GM19035 (cell line): ENCODE results near the gene LAMA2.

Source experiments
- ATAC-seq: cut with Tn5 transposase; IDR thresholded peaks from one replicate; pipeline ENCODE4 v1.9.1; 2021; ENCODE audit not compliant: unreplicated experiment

The LAMA2 gene

DNA sequence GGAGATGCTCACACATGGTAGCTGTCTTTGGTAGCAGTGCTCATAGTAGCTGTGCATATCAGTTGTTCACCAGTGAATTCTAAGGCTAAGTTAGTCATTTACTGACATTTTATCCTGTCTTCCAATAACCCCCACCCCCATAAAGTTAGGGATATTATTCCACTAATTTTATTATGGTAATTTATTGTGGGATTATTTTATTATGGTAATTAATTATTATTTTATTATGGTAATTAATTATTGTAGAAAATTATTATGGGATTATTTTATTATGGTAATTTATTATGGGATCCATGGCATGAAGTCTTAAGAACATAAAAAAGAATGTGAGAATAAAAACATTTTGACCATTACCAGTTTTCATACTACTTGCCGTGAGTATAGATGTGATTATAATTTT is 406.5 kb downstream of the LAMA2 start:
- no peak for ATAC-seq

DNA sequence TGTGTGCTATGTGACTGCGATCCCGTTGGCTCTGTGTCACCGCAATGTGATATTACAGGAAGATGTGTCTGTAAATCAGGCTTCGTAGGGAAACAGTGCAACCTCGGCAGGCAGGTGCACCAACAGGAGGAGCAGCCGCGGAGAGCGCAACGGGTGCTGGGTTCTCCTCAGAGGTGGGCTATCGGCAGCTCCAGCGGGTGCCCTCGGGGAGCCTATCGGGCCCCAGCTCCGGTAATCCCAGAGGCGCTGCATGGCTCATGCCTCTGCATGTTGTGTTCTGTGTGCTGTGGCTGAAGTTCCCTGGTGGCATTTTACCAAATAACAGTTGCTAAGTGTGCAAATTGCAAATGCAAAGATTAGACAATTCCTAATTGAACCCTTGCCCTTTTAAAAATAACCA is 409.9 kb downstream of the LAMA2 start:
- ATAC-seq, result no peak

DNA sequence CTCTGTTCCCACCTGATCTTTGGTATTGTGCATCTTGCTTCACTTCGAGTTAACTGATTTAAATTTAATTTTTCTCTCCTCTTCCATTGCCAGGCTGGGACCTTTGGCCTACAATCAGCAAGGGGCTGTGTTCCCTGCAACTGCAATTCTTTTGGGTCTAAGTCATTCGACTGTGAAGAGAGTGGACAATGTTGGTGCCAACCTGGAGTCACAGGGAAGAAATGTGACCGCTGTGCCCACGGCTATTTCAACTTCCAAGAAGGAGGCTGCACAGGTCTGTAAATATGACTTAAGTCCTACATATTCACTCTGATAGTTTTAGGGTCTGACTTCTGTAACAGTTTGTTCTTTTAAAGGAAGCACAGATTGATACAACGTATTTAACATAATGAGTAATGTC is 414.7 kb downstream of the LAMA2 start:
- ATAC-seq, result no peak

DNA sequence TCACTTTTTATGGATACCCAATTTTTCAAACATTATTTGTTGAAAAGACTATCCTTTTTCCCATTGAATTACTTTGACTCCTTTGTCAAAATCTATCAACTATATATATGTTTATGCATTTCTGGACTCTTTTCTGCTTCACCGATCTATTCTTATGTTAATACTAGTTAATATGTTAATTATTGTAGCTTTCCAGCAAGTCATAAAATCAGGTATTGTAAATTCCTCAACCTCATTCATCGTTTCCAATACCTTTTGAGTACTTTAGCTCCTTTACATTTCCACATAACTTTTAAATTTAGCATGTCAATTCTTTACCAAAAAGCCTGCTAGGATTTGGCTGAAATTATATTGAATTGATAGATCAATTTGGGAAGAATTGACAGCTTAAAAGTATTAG is 419.7 kb downstream of the LAMA2 start:
- no peak for ATAC-seq

DNA sequence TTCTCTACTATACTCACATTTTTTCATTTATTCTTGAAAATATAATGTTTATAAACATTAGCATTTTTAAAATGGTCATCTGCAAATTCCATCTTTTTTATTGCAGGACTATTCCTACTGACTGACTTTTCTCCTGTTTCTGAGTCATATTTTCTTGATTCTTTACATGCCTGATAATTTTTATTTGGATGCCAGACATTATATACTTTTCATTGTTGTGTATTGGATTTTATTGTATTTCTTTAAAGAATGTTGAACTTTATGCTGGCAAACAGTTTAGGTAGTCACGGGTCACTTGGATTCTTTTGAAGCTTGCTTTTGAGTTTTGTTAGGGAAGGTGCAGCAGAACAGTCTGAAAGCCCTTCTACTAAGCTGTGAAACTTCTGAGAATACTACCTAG is 423.9 kb downstream of the LAMA2 start:
- ATAC-seq, result no peak

DNA sequence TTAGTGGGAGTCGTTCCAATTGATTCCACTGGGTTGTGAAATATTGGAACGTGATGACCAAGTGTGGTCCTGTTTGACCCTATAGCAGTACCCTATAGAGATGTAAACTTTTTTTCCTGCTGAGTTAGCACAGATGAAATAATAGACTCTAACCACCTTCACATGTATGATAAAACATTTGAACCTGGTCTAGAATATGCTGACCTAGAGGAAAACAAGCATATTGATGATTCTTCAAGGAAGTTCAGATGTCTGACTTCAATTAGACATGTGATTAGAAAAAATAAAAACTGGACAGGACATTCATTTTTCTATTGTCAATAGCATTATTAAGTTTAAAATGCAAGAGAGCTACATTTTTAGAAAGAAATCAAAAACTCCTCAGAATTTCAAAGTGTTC is 424.9 kb downstream of the LAMA2 start:
- ATAC-seq, result no peak

DNA sequence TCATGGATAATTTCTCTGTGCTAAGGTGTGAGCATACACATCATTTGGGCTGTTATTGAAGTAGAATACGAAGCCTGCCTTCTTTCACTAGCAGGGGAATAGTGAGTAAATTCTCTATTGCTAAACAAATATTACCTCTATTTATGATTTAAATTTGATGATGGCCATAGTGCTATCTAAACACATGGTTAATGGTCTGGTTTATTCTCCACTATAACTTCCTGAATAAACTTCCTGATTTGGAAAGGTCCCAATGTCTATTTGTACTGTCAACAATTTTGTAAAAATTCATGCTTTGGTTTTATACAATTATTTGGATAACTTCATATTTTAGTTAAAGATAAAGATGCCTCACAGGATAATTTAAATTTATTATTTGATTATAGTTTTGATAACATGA is 426.2 kb downstream of the LAMA2 start:
- ATAC-seq, result no peak

DNA sequence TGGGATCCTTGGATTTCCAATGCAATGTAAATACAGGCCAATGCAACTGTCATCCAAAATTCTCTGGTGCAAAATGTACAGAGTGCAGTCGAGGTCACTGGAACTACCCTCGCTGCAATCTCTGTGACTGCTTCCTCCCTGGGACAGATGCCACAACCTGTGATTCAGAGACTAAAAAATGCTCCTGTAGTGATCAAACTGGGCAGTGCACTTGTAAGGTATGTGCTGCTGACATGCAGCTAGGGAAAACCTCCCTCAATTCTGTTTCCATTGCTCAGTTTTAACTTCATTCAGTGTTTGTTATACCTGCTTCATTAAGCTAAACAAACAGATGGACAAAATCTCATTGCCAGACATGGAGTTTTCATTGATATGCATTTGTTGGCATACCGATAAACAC is 429.9 kb downstream of the LAMA2 start:
- ATAC-seq, result no peak

DNA sequence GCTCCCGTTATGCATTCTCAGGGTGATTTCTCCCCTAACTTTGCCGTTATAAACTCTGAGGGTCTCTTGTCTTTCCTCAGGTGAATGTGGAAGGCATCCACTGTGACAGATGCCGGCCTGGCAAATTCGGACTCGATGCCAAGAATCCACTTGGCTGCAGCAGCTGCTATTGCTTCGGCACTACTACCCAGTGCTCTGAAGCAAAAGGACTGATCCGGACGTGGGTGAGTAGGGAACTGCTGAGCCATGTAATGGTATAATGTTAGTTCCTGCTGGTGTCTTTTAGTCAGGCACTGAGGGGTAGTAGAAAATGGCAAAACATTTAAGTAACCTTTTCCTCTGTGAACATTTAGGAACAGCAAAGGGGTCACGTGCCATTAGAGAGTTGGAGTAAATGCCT is 431.6 kb downstream of the LAMA2 start:
- no peak for ATAC-seq

DNA sequence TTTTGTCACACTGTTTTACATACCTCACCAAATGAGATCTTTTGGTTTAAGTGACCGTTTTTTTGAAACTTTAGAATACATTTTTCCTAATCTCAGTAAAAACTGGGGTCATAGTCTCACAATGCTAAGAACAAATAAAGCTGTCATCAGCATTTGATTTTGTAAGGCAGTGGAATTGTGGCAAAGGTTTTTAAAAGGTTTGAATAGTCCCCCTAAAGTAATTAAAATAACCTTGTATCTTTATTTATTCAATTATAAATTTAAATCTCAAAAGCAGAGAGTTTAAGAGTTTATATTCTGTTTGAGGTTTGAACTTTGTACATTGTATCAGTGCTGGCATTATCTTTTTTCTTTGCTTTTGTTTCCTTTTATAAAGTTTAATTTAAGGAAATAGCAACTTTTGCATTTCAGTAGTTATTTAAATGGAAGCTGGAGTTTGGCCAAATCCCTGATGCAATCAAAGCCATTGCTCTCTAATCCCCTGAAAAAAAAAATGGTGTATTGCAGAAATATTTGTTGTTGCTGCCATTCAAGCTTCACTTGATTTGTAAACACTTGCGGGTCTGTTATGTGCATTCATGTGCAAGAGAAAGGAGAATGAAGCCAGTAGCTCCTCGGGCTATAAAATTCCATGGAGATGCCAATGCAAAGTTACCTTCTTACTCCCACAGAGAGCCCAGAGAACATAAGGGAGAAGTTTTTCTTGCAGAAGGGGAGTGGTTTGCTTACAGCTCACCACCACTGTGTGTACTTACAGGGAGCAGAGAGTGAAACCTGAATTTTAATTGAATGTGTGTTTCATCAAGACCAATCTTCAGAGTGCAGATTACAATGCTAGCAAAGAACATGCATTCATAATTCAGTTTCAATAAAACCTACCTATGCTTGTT is 435.2 kb downstream of the LAMA2 start:
- no peak for ATAC-seq

DNA sequence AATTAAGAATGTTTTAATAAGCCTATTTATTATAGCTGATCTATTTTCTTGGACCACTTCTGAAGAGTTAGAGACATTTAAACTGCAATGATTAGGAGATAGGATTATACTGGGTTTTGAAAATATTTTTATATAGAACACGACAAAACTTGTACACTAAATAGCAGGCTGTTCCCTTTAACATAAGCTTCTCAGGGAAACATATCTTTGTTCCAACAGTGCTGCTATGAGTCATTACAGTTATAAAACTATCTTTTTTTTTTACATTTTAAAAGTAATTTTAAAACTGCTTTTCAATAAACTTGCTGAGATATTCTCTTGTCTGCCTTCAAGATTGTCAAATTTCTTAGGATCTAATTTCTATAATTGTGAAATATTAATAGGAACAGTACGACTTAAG is 438.0 kb downstream of the LAMA2 start:
- no peak for ATAC-seq

DNA sequence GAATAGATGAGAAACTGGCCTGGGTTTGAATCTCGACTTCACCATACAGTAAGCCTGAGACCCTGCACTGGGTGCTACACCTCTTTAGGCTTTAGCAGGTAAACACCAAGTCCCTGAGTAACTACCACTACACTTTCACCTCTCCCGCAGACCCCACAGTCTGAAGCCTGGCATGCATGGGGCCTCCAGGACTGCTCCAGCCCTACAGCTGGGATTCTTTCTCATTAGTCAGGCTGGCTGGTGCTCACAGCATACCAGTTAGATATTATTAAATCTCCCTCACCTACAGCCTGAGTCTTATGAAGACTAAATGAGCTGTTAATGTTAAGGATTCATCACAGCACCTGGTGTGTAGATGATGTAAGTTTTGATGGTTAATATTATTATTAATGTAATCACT is 438.4 kb downstream of the LAMA2 start:
- no peak for ATAC-seq

DNA sequence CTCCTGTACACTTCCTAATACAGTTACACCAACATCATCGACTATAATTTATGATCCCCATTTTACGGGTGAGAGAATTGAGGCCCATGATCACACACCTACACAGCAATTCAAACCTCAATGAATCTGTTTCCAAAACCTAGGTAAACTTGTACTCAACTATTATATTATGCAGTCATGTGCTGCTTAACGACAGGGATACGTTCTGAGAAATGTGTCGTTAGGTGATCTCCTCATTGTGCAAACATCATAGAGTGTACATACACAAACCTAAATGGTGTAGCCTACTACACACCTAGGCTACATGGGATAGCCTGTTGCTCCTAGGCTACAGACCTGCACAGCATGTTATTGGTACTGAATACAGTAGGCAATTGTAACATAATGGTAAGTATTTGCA is 441.4 kb downstream of the LAMA2 start:
- ATAC-seq, result no peak

DNA sequence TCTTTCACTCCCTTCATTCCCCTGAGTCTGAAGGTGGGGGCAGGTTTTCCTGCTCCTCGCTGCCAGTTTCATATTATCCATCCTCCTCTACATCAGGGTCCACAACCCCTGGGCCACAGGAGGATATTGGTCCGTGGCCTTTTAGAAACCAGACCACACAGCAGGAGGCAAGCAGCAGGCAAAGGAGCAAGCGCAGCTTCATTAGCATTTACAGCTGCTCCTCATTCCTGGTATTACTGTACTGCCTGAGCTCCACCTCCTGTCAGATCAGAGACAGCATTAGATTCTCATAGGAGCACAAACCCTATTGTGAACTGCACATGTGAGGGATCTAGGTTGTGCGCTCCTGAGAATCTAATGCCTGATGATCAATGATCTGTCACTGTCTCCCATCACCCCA is 446.7 kb downstream of the LAMA2 start:
- no peak for ATAC-seq

DNA sequence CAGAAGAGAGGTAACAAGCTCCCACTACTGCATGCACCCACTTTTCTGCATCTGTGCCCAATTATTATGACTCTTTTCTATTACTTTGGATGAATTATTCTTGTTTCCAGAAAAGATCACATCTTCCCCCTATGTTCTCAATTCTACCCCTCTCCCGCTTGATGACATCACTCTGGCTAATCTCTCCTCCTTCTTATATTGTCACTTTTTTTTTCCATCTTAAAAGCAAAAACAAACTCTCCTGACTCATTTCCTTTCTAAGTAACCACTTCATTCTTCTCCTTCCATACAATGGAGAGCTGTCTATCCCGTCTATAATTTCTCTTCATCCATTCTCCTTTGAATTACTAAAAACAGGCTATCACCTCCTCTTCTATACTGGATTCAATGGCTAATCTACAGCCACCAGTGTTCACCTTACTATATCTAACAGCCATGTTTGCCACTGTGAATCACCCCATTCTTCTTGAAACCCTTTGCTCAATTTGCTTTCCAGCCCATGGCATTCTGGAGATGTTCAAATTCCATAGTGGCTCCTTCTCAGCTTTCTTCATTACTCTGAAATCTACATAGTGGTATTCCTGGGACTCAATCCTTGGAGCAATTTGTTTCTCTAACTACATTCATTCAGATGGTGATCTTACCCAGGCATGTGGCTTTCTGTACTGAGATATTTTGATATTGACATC is 448.7 kb downstream of the LAMA2 start:
- no peak for ATAC-seq

DNA sequence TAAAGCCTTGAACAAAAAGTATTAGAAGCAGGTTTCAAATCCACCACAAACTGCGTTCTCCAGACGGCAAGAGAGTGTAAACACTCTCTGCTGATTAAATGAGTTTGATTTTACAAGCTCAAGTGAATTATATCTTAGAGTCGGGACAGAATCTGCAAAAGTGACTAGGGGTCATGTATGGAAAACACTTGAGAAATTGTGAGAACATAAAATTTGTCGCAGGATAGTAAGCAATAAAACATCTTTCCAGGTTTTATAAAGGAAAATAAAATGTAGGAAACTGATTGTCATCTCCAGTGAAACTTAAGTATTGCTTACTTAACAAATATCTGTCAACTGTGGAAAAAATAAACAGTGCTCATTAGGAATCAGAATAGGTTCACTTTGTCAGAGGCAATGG is 452.9 kb downstream of the LAMA2 start:
- ATAC-seq, result no peak

DNA sequence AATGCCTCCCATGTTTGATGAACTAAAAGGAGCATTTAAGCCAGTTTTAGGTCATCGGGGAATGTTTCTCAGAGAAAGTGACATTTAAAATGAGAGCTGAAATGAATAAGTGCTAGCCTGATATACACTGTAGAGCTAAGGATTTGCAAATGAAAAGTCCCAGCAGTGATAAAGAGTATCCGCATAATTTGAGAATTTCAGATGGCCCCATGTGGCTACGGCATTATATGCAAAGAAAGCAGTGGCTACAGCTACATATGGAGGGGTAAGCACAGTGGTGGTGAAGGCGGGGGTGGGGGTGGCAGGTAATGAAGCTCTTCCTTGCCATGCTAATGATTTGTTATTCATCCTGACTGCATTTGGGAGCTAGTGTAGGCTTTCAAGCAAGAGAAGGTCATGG is 455.7 kb downstream of the LAMA2 start:
- ATAC-seq, result no peak

DNA sequence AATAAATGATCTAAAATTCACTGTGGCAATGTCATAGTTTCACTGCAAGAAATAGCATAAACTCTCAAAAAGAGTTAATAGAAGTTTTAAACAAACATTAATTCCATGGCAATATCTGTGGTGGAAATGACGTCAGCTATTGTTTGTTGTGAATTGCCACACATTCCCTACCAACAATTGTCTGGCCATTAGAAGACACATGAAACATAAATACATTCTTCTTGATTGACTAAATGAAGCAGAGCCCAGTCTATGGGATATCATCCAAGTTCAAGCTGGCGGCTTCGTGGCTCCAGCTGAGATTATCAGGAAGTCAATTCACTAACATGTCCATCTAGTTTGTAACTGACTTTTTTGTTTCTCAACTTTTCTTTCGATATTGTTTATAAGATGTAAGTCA is 458.0 kb downstream of the LAMA2 start:
- no peak for ATAC-seq

DNA sequence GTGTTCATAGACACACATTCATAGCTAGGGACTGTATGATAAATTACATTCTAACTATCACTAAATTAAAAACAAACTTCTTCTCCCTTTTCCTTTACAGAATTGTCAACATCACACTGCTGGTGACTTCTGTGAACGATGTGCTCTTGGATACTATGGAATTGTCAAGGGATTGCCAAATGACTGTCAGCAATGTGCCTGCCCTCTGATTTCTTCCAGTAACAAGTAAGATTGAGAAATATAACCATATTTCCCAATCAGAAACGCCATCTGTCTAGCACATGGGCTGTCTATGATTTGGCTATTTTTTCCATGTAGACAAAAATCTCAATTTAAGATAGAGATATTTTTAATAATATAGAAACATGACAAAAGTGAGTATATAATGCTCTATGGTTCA is 459.3 kb downstream of the LAMA2 start:
- no peak for ATAC-seq

DNA sequence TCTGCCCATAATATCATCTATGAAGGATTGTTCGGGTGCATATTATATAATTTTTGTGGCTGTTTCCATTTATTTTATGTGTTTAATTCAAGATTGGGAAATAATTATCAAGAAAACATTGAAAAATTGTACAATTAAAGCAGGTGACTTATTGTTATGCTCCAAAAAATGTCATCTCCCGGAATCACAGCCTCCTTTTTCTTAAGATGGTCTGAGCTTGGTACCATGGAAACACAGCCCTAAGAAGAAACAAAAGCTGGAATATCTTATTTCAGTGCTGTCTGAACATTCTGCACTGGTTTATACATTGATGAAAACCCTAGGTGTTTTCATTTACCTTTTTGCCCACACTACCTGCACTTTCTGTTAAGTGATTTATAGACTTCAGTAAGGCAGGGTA is 459.9 kb downstream of the LAMA2 start:
- no peak for ATAC-seq

DNA sequence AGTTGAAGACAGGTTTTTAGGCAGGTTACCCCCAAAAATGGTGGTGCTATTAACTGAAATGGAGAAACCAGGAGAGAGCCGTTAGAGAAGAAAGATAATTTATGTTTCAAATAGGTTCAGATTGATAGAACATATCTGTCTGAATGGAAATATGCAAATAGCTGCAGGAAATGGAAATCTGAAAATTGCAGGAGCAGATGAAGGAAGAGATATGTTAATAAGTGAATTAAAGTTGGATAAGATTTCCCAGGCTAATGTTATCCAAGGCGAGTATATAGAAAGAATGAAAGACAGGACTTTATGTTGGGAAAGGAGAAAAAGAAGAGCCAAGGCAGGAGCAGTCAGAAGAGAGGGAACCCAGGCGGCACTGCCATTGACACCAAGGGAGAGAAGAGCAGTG is 461.4 kb downstream of the LAMA2 start:
- no peak for ATAC-seq

DNA sequence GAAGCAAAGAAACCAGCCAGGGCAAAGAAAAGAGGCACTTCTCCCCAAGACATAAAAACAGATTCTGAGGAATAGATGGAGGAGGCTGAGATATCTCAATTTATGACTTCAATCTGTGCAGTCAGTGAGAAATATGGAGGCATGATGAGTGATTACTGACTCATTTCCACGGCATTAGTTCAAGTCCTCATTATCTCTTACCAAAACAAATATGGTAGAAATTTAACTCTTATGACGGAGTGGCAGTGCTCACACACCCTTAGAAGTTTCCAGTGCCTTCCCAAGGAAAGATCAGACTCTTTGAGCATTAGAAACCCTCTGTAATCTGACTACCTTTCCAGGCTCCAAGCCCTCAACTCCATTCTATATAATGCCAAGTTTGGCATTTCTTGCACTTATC is 463.0 kb downstream of the LAMA2 start:
- no peak for ATAC-seq

DNA sequence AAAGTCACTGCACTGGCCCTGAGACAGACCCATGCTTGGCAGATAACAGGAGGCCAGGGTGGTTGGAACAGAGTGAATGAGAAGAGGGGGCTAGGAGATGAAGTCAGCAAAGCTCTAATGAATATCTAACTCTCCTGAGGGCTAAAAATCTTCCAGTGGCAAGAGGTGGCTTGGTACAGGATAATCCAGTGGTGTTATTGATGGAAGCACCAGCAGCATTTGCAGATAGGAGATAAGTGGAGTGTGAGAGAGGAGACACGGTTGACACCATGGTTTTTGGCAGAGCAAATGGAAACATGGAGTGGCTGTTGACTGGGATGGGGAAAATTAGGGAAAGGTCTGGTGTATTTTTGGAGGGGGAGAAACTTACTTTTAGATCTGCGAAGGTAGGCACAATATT is 464.0 kb downstream of the LAMA2 start:
- no peak for ATAC-seq
